HG03097 (cell line): ENCODE measurements around the gene NEUROG2.
"Not testable (repeated sequence)": the region's sequence is repeated elsewhere in the genome, so short reads cannot be mapped to it uniquely, and the experiment has no call there.

Source experiments
- ATAC-seq: cut with Tn5 transposase; IDR thresholded peaks from one replicate; pipeline ENCODE4 v1.9.1; 2021; ENCODE audit not compliant: unreplicated experiment, low FRiP score

The NEUROG2 gene

DNA sequence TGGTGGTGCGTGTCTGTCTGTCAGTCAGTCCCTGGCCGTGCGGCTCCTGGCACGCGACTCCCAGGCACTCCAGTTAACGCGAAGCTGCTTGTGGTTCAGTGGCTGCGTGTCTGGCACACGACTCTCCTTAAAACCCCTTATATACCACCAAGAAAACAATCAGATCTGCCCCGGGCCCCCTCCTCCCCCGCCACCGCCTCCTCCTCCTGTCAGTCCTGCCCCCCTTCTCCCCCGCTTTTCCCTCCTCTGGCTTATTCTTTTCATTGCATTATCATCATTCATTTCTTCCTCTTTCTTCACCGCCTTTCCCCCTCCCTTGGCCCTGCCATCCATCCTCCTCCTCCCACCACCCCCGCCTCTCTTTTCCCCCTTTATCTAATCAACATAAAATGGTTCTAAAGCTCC lies at the start of gene NEUROG2:
TSS of gene NEUROG2 (minus strand) at position 115 of the 405 bp plus-strand sequence. CDS start 705 bp downstream, outside the sequence.
- no peak for ATAC-seq

DNA sequence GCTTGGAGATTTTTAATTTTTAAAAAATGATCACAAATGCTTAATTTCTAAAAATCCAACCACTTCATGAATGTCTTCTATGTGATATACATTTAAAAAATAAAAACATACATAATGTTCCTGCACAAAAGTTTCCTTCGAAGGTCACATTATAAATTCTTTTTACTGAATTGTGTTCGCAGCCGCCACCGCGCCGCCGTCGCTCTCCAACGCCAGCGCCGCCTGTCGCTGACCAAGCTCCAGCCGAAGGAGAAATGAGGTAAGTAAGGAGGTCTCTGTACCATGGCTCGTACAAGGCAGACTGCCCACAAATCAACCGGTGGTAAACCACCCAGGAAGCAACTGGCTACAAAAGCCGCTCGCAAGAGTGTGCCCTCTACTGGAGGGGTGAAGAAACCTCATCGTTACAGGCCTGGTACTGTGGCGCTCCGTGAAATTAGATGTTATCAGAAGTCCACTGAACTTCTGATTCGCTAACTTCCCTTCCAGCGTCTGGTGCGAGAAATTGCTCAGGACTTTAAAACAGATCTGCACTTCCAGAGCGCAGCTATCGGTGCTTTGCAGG lies 48.8 kb upstream of the NEUROG2 start:
- no peak for ATAC-seq

DNA sequence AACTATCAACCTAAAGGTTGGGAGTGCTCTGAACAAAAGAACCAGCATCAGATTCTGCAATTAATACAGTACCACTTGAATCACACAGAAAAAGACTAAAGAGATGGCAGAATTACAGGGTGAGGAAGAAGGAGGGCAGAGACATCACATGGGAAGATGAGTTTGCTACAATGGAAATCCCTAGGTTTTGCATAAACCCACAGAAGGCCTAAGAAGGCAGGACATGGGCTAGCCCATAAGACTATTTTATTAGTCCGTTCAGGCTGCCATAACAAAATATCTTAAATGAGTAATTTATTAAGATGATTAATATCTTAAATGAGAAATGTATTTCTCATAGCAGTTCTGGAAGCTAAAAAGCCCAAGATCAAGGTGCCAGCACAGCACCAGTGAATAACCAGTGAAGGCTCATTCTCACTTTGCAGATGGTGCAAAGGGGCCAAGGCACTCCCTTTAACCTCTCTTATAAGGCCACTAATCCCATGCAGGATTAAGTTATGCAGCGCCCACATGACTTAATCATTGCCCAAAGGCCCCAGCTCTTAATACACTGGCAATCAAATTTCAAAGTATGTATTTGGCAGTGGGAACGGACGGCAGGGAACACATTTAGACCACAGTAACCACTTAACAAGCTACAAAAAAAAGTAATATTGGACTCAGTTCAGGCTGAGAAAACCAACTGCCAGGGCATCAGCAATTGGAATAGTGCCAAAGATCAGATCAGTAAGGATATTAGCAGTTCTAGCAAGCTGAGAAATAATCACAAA lies 47.6 kb upstream of the NEUROG2 start:
- no peak for ATAC-seq

DNA sequence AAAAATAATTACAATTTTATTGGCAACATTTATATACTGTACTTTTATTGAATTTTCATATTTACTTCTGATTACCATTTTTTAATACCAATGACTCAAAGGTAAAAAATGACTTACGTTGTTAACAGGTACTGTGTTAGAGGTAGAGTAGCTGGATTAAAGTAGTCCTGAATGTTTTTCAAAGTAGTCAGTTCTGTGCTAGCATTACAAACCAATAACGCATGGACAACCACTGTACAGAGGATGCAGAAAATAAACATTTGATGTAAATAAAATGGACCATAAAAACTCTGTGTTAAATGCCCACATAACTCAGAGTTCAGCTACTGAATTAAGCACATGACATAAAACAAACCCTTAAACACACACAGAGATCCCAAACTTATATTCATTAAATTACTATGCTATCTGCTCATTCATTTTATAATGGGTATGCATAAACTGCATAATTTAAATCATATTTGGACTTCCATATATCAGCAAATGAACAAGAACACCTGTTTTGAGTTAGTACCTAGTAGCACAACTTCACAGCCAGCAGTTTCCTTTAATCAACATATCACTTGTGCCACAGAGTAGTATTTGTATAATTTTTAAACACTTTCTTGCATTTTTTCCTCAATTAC lies 46.4 kb upstream of the NEUROG2 start:
- ATAC-seq = no peak

DNA sequence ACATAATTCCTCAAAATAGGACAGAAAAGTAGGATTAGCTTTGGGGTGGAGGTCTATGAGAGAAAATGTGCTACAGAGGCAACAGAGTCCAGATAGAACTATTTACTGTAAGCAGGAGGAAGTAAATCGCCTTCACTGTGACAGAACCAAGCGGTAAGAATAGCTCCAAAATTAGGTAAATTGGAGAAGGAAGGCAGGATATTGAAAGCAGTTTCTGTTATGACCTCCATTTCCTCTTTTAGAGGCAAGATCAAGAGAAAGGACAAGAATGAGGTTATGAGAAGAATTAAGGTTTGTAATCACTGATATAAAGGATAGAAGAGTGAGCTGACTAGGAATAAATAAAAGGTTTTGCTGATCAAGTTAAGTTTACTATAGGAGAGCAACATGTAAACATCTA lies 44.1 kb upstream of the NEUROG2 start:
- ATAC-seq = no peak

DNA sequence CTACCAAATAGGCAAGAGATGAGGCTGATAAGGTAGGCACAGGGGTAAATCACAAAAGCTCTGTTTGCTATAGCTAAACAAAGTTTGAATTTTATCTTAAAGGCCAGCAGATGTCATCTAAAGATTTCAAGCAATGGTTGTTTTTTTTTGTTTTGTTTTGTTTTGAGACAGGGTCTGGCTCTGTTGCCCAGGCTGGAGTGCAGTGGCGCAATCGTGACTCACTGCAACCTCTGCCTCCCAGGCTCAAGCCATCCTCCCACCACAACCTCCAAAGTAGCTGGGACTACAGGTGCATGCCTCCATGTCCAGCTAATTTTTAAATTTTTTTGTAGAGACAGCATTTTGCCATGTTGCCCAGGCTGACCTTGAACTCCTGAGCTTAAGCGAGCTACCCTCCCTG lies 43.1 kb upstream of the NEUROG2 start:
- no peak for ATAC-seq

DNA sequence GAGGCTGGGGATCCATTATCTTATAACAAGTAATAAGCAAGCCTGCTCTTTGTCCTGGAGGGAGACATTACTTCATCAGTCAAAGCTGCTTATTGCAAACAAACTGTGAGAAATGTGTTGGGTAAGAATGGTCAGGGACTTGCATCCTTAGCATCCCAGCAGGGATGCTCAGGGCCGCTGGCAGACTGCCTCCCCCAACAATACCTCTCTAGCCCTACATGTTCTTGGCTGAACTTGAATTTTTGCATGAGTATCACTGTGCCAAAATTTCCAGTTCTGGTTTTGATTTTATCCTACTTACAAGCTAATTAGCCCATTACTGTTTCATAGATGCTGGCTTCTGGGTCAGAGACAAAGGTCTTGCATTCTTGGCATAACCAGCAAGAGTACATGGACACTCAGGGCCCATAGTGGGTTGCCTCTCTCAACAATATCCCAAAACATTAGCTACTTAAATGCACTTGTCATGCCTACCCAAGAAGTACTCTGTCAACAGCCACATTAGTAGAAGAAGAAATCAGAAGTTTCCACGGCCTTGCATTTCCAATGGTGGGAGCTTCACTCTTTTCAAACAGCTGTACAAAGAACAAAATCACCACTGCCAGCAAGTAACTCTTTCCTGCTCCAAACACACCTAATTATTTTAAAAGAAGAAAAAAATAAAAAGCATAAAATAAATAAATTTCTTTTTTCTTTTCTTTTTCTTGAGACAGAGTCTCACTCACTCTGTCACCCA lies 41.9 kb upstream of the NEUROG2 start:
- ATAC-seq = no peak

DNA sequence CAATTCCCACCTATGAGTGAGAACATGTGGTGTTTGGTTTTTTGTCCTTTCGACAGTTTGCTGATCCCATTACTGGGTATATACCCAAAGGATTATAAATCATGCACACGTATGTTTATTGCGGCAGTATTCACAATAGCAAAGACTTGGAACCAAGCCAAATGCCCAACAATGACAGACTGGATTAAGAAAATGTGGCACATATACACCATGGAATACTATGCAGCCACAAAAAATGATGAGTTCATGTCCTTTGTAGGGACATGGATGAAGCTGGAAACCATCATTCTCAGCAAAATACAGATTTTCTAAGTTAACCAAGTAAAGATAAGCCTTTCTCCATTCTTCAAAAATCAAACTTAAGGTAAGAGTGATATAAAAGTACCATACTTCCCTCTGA lies 38.3 kb upstream of the NEUROG2 start:
- not testable (repeated sequence) for ATAC-seq

DNA sequence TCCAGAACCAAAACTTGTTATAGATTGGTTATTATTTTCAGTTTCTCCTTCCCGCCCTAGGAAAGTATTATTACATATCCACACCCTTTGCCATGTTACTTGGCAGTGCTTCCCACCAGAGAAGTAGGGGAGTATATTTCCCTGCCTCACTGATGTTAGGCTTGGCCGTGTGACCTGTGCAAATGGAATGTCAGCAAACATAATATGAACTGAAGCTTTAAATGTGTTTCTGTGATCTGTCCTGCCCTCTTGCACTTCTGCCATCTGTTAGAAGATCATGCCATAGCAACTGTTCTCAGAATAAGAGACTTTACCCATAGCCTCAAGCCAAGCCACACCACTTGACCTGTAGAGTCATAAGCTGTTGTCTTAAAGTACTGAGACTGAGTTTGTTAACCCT lies 36.7 kb upstream of the NEUROG2 start:
- ATAC-seq = no peak

DNA sequence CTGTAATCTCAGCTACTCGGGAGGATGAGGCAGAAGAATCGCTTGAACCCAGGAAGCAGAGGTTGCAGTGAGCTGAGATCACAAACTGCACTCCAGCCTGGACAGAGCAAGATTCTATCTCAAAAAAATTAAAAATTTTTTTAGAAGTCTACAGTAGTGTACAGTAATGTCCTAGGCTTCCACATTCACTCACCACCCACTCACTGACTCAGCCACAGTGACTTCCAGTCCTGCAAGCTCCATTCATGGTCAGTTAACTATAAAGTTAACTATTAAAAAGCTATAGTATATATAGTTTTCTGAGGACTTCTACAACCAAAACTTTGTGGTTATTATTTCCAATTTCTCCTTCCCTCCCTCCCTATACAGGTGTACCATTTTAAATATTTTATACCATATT lies 34.7 kb upstream of the NEUROG2 start:
- ATAC-seq = no peak

DNA sequence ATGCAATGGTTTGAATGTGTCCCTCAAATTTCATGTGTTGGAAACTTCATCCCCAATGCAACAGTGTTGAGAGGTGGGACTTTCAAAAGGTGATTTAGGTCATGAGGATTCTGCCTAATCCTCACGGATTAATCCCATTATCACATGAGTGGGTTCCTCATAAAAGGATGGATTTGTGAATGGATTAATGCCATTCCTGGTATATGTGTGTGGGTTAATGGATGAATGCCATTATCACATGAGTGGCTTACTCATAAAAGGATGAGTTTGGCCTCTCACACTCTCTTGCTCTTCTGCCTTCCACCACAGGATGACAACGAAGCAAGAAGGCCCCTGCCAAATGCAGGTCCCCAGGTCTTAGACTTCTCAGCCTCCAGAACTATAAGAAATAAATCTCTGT lies 30.5 kb upstream of the NEUROG2 start:
- ATAC-seq = no peak

DNA sequence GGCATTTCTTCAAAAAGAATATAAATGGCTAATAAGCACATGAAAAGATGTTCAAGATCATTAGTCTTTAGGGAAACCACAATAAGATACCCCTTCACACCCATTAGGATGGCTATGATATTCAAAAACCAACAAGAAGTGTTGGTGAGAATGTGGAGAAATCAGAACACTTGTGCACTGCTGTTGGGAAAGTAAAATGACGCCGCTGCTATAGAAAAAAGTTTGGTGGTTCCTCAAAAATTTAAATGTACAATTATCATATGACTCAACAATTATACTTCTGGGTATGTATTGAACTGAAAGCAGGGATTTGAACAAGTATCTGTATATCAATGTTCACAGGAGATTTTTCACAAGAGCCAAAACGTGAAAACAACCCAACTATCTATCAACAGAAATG lies 29.4 kb upstream of the NEUROG2 start:
- no peak for ATAC-seq

DNA sequence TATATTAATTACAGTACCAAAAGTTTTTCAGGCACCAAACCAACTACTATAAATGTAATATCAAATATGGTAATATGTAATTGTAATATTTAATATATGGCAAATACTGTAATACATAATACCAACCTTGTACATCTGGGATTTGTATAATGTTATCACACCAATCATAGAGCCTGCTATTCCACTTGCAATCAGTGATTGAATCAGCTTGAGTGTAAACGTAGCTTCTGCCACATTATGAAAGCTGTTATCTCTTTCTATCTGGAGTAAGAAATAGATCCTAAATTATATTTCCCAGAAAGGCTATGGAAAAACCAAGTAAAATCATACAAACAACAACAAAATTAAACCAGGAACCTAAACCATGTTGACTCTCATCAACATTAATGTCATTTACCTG lies 24.7 kb upstream of the NEUROG2 start:
- no peak for ATAC-seq

DNA sequence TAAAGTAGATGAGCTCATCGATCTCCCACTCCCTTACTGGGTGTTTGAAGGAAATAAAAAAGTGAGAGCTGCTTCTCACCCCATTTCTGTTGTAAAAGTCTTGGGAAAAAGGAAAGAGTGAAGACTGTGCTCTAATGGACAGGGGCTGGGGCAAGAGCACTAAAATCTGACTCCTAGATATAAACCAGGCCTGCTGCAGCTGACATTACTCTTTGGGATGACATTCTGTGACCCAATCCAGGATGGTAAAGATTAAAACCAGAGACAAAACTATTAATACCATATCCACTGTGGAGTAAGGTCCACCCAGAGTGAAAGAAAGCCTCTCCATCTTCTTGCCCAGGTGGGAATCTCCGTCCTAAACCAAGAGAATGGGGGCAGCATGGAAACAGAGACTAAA lies 20.1 kb upstream of the NEUROG2 start:
- ATAC-seq = no peak

DNA sequence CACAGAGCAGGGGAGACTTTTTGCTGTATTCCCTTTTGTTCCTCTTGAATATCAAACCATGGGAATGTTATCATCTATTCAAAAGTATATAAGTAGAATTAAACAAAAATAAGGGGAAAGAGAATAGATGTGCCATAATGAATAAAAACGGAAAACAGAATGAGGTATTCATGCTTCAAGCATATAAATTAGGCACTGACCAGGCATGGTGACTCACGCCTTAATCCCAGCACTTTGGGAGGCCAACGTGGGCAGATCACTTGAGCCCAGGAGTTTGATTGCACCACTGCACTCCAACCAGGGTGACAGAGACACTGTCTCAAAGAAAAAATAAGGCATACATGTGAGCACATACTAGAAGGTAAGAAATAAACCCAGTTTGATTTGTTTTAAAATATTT lies 16.3 kb upstream of the NEUROG2 start:
- no peak for ATAC-seq

DNA sequence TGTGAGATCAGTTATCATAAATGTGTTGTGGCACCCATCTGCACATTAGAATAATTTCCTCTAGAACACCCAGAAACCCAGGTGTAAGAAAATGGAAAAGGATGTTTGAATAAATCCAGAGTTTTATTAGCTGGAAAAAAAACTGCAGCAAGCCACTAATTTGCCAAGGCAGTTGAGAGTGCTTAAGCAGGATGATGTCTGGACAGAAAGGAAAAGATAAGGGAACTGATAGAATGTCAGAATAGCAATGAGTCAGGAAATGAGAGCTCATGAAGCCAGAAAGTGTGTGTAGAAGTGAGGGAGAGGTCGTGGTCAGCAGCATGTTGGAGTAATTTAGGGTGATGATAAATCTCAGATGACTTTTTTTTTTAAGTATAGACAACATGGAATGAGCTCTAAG lies 15.2 kb upstream of the NEUROG2 start:
- ATAC-seq = no peak

DNA sequence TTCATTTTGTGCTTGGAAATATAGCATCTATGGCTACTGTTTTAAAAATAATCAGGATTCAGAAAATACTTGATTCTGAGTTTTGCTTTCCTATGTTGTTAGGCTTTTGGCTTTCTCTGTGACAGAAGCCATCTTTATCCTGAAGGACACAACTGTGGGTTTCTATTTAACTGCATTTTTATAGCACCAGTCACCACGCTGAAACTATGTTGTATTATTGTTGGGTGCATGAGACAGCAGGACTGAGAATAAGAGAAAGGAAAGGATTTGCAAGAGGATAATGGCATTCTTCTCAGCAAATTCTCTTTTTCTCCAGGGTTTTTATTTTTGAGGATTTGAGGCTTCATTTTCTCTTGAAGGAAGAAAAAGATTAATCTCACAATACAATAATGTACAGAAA lies 10.1 kb upstream of the NEUROG2 start:
- ATAC-seq = no peak

DNA sequence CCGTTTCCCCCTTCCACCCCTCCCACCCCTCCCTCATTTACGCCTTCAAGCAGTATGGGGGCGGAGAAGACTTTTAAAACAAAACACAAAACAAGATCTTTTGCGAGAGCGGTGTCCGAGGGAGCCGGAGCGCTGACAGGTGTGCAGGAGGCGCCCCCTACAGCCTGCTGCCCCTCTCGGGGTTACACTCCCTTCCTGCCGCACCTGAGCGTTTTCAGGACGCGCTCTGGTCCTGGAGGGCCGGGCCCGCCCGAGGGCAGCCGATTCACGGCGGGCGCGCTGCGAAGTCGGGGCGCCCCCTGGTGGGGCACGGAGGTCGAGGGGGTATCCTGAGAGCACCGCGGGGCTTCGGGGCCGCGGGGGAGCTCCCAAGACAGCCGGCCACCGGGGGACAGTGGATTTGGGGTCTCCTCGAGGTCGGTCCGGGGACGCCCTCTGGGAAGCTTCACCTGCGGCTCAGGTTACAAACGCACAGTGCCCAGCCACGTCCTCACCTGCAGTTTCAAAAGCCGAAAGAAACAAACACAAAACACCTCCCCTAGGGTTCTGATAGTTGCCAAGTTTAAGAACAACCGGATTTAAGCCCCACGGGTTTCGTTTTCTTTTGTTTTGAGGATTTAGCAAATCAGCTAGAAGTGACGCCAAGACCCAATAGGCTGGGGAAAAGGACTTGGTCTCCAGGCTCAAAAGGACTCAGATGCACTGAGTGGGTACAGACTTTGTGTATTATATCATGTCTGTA lies 8.0 kb upstream of the NEUROG2 start:
- peak; percentile 90 for ATAC-seq

DNA sequence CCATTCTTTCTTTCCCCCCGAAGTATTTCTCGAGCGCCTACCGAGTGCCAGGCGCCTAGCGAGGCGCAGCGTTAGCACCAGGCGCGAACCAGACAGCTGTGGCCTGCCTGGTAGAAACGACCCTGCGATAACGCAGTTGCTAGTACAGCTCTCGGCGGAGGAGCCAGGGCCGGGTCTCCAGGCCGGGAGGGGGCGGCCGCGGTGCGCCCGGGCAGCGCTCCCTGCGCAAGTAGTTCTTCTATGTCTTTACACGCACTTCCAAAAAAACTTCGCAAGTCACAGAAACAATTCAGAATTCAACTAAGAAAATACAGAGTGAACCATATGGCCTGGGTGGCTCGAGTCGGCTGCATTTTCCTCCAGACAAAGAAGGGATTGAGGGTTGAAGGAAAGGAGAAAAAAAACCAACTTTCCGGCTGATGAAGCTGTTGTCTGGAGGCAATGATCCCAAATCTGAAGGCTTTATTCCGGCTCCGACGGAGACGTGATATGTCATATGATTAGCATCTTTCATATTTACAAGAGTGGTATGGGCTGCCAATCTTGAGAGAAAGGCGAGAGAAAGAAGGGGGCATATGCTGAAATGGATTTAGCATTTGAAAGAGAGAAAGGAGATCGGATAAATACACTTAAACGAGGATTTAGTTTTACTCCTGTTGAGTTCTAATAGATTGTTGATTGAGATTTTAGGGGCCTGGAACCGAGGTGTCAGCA lies 7.2 kb upstream of the NEUROG2 start:
- ATAC-seq = peak; percentile 36

DNA sequence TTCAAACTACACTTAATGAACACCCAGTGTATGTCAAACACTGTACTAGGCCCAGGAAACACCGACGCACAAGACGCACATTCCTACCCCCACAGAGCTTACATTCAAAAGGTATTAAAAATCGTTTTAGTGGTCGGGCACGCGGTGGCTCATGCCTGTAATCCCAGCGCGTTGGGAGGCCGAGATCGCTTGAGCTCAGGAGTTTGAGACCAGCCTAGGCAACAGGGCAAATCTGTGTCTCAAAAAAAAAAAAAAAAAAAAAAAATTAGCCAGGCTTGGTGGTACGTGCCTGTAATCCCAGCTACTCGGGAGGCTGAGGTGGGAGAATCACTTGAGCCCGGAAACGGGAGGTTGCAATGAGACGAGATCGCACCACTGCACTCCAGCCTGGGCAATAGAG lies 6.5 kb upstream of the NEUROG2 start:
- ATAC-seq = not testable (repeated sequence)
